GM19099 (cell line): ENCODE measurements around the gene PCMT1.

ENCODE experiments used
- POLR2A ChIP-seq: IDR thresholded peaks from 3 replicates; pipeline ENCODE4 v1.6.1; 2011; ENCODE audit warnings: low read depth; ENCODE audit not compliant: insufficient read length; ENCODE audit errors: extremely low read depth

The PCMT1 gene

GRCh38 chr6:149749594-149750135 lies at the start of gene PCMT1:
Gene PCMT1, plus strand, starts transcription at chr6:149749741. Its CDS starts 161 bp downstream, at chr6:149749902.
- TF ChIP-seq POLR2A = peak; percentile 88

- no peak for TF ChIP-seq POLR2A
Observed at GRCh38 chr6:149701714-149702113, 47.8 kb upstream of the PCMT1 start.

- TF ChIP-seq POLR2A = no peak
Observed at GRCh38 chr6:149711711-149712110, 37.8 kb upstream of the PCMT1 start.

- no peak for TF ChIP-seq POLR2A
Observed at GRCh38 chr6:149714442-149714841, 35.1 kb upstream of the PCMT1 start.

- no peak for TF ChIP-seq POLR2A
Observed at GRCh38 chr6:149716181-149716963, 33.2 kb upstream of the PCMT1 start.

GRCh38 chr6:149717255-149717587 lies 32.3 kb upstream of the PCMT1 start:
- TF ChIP-seq POLR2A = no peak

GRCh38 chr6:149717588-149718458 lies 31.7 kb upstream of the PCMT1 start, which contains the start of gene LATS1:
Gene LATS1, minus strand, starts transcription at chr6:149718101. Its CDS starts 15,975 bp downstream, at chr6:149702126.
- peak; percentile 99 for TF ChIP-seq POLR2A

- no peak for TF ChIP-seq POLR2A
Observed at GRCh38 chr6:149719531-149719930, 30.0 kb upstream of the PCMT1 start.

- no peak for TF ChIP-seq POLR2A
Observed at GRCh38 chr6:149723262-149723661, 26.3 kb upstream of the PCMT1 start.

GRCh38 chr6:149723771-149724417 lies 25.6 kb upstream of the PCMT1 start:
- TF ChIP-seq POLR2A = no peak

GRCh38 chr6:149725785-149726184 lies 23.8 kb upstream of the PCMT1 start:
- no peak for TF ChIP-seq POLR2A

GRCh38 chr6:149727793-149728498 lies 21.6 kb upstream of the PCMT1 start:
- TF ChIP-seq POLR2A = no peak

GRCh38 chr6:149728499-149729234 lies 20.9 kb upstream of the PCMT1 start:
- no peak for TF ChIP-seq POLR2A

GRCh38 chr6:149729824-149730223 lies 19.7 kb upstream of the PCMT1 start:
- TF ChIP-seq POLR2A = no peak
